GM23338 (cell line): ENCODE results near the gene PRAF2. TPM values are rescaled to one million over a fixed set of nuclear protein-coding genes. Genes with fewer than 3 reads are reported as not detected.
A peak's percentile ranks its signal among the peaks of the same experiment; 100 is the strongest.

Experiments used
- ATAC-seq: fragments of 200-7000 bp; cut with Tn5 transposase; 3 replicates; pipeline ENCODE4 v1.9.1; 2020
- DNase-seq: peaks from one replicate; pipeline ENCODE4 v3.0.0-alpha.2; 2015; ENCODE audit warnings: low spot score
- H2AFZ ChIP-seq: fragments of 200-600 bp; sonication (generic); 2 replicates; pipeline ENCODE4 v1.8.0; 2016; ENCODE audit warnings: antibody characterized with exemption, mild to moderate bottlenecking, moderate library complexity
- H3F3A ChIP-seq: fragments of 200-600 bp; sonication (generic); replicated peaks from 2 replicates; pipeline ENCODE4 v1.8.0; 2017; ENCODE audit warnings: antibody characterized with exemption, mixed run types, low read depth
- H3K27ac ChIP-seq: fragments of 200-600 bp; sonication (generic); 2 replicates; pipeline ENCODE4 v1.6.1; 2016; ENCODE audit warnings: low read depth
- H3K27me3 ChIP-seq: fragments of 200-600 bp; sonication (generic); 2 replicates; pipeline ENCODE4 v1.8.0; 2016; ENCODE audit warnings: mild to moderate bottlenecking, mixed run types, moderate library complexity; ENCODE audit not compliant: insufficient read depth
- H3K36me3 ChIP-seq: fragments of 200-600 bp; sonication (generic); 2 replicates; pipeline ENCODE4 v1.8.0; 2016; ENCODE audit warnings: mild to moderate bottlenecking; ENCODE audit not compliant: insufficient read depth
- H3K4me1 ChIP-seq: fragments of 200-600 bp; sonication (generic); 2 replicates; pipeline ENCODE4 v1.8.0; 2016; ENCODE audit warnings: mild to moderate bottlenecking, moderate library complexity; ENCODE audit not compliant: insufficient read depth
- H3K4me2 ChIP-seq: fragments of 200-600 bp; sonication (generic); 2 replicates; pipeline ENCODE4 v1.7.1; 2017; ENCODE audit warnings: mixed run types
- H3K4me3 ChIP-seq: fragments of 200-600 bp; sonication (generic); 2 replicates; pipeline ENCODE4 v1.6.1; 2016; ENCODE audit warnings: mixed run types
- H3K79me2 ChIP-seq: fragments of 200-600 bp; sonication (generic); replicated peaks from 2 replicates; pipeline ENCODE4 v1.8.0; 2017; ENCODE audit warnings: mild to moderate bottlenecking; ENCODE audit not compliant: insufficient read depth
- H3K9me2 ChIP-seq: fragments of 200-600 bp; sonication (generic); 2 replicates; pipeline ENCODE4 v1.8.0; 2017; ENCODE audit not compliant: insufficient read depth
- H4K20me1 ChIP-seq: fragments of 200-600 bp; sonication (generic); replicated peaks from 2 replicates; pipeline ENCODE4 v1.8.0; 2017; ENCODE audit warnings: mild to moderate bottlenecking; ENCODE audit not compliant: insufficient read depth
- H3K27ac Mint-ChIP-seq: 2 replicates; pipeline ENCODE4 v1.8.0; 2020; ENCODE audit warnings: inconsistent platforms, mild to moderate bottlenecking, moderate library complexity, mixed read lengths
- H3K27me3 Mint-ChIP-seq: 3 replicates; pipeline ENCODE4 v1.8.0; 2022; ENCODE audit warnings: low read depth, mild to moderate bottlenecking, moderate library complexity, mixed read lengths, inconsistent platforms; ENCODE audit not compliant: insufficient read depth, poor library complexity
- H3K36me3 Mint-ChIP-seq: 3 replicates; pipeline ENCODE4 v1.8.0; 2021; ENCODE audit warnings: low read depth, mild to moderate bottlenecking, inconsistent platforms, moderate library complexity, mixed read lengths
- H3K4me1 Mint-ChIP-seq: 3 replicates; pipeline ENCODE4 v1.8.0; 2020; ENCODE audit warnings: mild to moderate bottlenecking, inconsistent platforms, mixed read lengths
- H3K4me3 Mint-ChIP-seq: 3 replicates; pipeline ENCODE4 v1.8.0; 2021; ENCODE audit warnings: moderate library complexity, mild to moderate bottlenecking, inconsistent platforms, mixed read lengths
- H3K9me3 Mint-ChIP-seq: 3 replicates; pipeline ENCODE4 v1.8.0; 2020; ENCODE audit warnings: moderate library complexity, mild to moderate bottlenecking, inconsistent platforms, mixed read lengths
- CREB1 ChIP-seq: fragments of 250-450 bp; sonication (Bioruptor Pico); IDR thresholded peaks from 2 replicates; pipeline ENCODE4 v1.5.0; 2020; ENCODE audit warnings: low read depth, mild to moderate bottlenecking, moderate library complexity
- ETS1 ChIP-seq: IDR thresholded peaks from 2 replicates; pipeline ENCODE4 v1.6.1; 2016; ENCODE audit warnings: antibody characterized with exemption
- EZH2phosphoT487 ChIP-seq: fragments of 200-600 bp; sonication (generic); IDR thresholded peaks from one replicate; pipeline ENCODE4 v1.8.1; 2018; ENCODE audit warnings: antibody characterized with exemption; ENCODE audit not compliant: unreplicated experiment
- JUNB ChIP-seq: IDR thresholded peaks from one replicate; pipeline ENCODE4 v1.6.1; 2016; ENCODE audit warnings: antibody characterized with exemption; ENCODE audit not compliant: unreplicated experiment
- POLR2AphosphoS5 ChIP-seq: IDR thresholded peaks from 2 replicates; pipeline ENCODE4 v1.6.1; 2016; ENCODE audit warnings: antibody characterized with exemption, low read depth
- ZNF114 ChIP-seq: fragments of 250-450 bp; sonication (Bioruptor Pico); IDR thresholded peaks from 2 replicates; pipeline ENCODE4 v1.5.0; 2020; ENCODE audit warnings: mild to moderate bottlenecking, moderate library complexity
- ZNF331 ChIP-seq: fragments of 250-450 bp; sonication (Bioruptor Pico); IDR thresholded peaks from 2 replicates; pipeline ENCODE4 v1.5.0; 2020; ENCODE audit warnings: low read depth, mild to moderate bottlenecking, moderate library complexity
- polyA plus RNA-seq: library from polyadenylated mRNA; unstranded; fragments of >200 nt; fragmentation: Nextera tagmentation; extraction: Ambion mirVana; gene quantifications from 2 replicates; pipeline ENCODE4 v1.2.1, GENCODE V29; 2016
- total RNA-seq: library from RNA; depleted of rRNA; stranded (reverse); fragments of >200 nt; shearing (Covaris generic); gene quantifications from 2 replicates; pipeline ENCODE4 v1.2.3, GENCODE V29; 2014
- TF ChIP-seq, protein P1 (sequence below): fragments of 250-450 bp; sonication (Bioruptor Pico); IDR thresholded peaks from 2 replicates; pipeline ENCODE4 v1.5.0; 2020; ENCODE audit warnings: mild to moderate bottlenecking, moderate library complexity
- TF ChIP-seq, protein P2 (sequence below), 2 experiments: fragments of 200-600 bp in 1 of 2; sonication (generic) in 1 of 2; conservative IDR thresholded peaks; 2 replicates each; pipeline versions ENCODE4 v1.5.1 to v1.6.1; 2016 to 2017; ENCODE audit warnings: antibody characterized with exemption in 2 of 2, low read depth in 2 of 2, mild to moderate bottlenecking in 2 of 2, moderate library complexity in 1 of 2

The PRAF2 gene
- total and polyA plus RNA-seq, 2 experiments from 2014 or later, result 6.3 to 22.1 TPM

GRCh38 chrX:49030283-49030682 is 43.5 kb downstream of the PRAF2 start (continued):
- TF ChIP-seq, protein P1, sequence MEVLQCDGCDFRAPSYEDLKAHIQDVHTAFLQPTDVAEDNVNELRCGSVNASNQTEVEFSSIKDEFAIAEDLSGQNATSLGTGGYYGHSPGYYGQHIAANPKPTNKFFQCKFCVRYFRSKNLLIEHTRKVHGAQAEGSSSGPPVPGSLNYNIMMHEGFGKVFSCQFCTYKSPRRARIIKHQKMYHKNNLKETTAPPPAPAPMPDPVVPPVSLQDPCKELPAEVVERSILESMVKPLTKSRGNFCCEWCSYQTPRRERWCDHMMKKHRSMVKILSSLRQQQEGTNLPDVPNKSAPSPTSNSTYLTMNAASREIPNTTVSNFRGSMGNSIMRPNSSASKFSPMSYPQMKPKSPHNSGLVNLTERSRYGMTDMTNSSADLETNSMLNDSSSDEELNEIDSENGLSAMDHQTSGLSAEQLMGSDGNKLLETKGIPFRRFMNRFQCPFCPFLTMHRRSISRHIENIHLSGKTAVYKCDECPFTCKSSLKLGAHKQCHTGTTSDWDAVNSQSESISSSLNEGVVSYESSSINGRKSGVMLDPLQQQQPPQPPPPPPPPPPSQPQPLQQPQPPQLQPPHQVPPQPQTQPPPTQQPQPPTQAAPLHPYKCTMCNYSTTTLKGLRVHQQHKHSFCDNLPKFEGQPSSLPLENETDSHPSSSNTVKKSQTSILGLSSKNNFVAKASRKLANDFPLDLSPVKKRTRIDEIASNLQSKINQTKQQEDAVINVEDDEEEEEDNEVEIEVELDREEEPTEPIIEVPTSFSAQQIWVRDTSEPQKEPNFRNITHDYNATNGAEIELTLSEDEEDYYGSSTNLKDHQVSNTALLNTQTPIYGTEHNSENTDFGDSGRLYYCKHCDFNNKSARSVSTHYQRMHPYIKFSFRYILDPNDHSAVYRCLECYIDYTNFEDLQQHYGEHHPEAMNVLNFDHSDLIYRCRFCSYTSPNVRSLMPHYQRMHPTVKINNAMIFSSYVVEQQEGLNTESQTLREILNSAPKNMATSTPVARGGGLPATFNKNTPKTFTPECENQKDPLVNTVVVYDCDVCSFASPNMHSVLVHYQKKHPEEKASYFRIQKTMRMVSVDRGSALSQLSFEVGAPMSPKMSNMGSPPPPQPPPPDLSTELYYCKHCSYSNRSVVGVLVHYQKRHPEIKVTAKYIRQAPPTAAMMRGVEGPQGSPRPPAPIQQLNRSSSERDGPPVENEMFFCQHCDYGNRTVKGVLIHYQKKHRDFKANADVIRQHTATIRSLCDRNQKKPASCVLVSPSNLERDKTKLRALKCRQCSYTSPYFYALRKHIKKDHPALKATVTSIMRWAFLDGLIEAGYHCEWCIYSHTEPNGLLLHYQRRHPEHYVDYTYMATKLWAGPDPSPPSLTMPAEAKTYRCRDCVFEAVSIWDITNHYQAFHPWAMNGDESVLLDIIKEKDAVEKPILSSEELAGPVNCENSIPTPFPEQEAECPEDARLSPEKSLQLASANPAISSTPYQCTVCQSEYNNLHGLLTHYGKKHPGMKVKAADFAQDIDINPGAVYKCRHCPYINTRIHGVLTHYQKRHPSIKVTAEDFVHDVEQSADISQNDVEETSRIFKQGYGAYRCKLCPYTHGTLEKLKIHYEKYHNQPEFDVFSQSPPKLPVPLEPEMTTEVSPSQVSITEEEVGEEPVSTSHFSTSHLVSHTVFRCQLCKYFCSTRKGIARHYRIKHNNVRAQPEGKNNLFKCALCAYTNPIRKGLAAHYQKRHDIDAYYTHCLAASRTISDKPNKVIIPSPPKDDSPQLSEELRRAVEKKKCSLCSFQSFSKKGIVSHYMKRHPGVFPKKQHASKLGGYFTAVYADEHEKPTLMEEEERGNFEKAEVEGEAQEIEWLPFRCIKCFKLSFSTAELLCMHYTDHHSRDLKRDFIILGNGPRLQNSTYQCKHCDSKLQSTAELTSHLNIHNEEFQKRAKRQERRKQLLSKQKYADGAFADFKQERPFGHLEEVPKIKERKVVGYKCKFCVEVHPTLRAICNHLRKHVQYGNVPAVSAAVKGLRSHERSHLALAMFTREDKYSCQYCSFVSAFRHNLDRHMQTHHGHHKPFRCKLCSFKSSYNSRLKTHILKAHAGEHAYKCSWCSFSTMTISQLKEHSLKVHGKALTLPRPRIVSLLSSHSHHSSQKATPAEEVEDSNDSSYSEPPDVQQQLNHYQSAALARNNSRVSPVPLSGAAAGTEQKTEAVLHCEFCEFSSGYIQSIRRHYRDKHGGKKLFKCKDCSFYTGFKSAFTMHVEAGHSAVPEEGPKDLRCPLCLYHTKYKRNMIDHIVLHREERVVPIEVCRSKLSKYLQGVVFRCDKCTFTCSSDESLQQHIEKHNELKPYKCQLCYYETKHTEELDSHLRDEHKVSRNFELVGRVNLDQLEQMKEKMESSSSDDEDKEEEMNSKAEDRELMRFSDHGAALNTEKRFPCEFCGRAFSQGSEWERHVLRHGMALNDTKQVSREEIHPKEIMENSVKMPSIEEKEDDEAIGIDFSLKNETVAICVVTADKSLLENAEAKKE (CRISPR knock-in tag), result no peak
- TF ChIP-seq POLR2AphosphoS5, result no peak
- TF ChIP-seq EZH2phosphoT487, result no peak
- TF ChIP-seq CREB1 (CRISPR knock-in tag), result no peak

DNA sequence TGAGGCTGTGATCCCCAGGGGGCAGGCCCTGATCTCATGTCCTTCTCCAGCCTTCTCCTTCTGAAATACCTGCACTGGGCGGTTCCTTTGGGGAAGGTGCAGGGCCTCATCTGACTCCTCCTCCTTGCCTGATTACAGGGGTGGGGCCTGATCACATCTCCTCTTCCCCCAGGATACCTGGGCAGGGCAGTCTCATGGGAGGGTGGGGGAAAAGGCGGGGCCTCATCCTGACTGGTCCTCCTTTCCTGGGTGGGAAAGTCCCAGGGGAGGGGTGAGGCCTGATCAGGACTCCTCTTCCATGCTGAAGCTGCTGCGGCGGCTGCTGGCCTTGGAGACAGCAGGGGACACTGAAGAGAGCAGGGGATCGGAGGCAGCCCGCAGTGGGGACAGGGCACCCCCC is 43.9 kb downstream of the PRAF2 start:
- peak; percentile 91 for ATAC-seq
- Histone ChIP-seq H3K79me2 (no peaks in the 10 kb centered on the region), H3F3A (no peaks in the 10 kb centered on the region), H3K9me2 (no peaks in the 10 kb centered on the region), H3K27ac (no peak overlapping the region), H4K20me1 (no peaks in the 10 kb centered on the region), H3K4me2 (no peak overlapping the region), H3K4me3 (no peak overlapping the region), H3K36me3 (peaks cover 17% of the 10 kb centered on the region; the same call in 1 of the 2 replicates), H3K27me3 (no peaks in the 10 kb centered on the region), H3K4me1 (no peaks in the 10 kb centered on the region; the same call in 1 of the 2 replicates), H2AFZ (no peak overlapping the region)
- no peak overlapping the region for H3K4me3 Mint-ChIP-seq
- H3K27ac Mint-ChIP-seq, result no peak overlapping the region; the same call in 1 of the 2 replicates
- H3K36me3 Mint-ChIP-seq, result peaks cover 79% of the 10 kb centered on the region
- peaks cover 19% of the 10 kb centered on the region for H3K4me1 Mint-ChIP-seq
- H3K9me3 Mint-ChIP-seq, result no peaks in the 10 kb centered on the region
- H3K27me3 Mint-ChIP-seq, result no peaks in the 10 kb centered on the region
- DNase-seq, result peak; percentile 57
- TF ChIP-seq, protein P2, sequence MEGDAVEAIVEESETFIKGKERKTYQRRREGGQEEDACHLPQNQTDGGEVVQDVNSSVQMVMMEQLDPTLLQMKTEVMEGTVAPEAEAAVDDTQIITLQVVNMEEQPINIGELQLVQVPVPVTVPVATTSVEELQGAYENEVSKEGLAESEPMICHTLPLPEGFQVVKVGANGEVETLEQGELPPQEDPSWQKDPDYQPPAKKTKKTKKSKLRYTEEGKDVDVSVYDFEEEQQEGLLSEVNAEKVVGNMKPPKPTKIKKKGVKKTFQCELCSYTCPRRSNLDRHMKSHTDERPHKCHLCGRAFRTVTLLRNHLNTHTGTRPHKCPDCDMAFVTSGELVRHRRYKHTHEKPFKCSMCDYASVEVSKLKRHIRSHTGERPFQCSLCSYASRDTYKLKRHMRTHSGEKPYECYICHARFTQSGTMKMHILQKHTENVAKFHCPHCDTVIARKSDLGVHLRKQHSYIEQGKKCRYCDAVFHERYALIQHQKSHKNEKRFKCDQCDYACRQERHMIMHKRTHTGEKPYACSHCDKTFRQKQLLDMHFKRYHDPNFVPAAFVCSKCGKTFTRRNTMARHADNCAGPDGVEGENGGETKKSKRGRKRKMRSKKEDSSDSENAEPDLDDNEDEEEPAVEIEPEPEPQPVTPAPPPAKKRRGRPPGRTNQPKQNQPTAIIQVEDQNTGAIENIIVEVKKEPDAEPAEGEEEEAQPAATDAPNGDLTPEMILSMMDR (conservative IDR thresholded peaks at IDR 0.05; ENCODE audit: low read depth in 2 of 2), result no peak
- TF ChIP-seq ETS1 (no peak), ZNF331 (CRISPR knock-in tag) (no peak), ZNF114 (CRISPR knock-in tag) (no peak), POLR2AphosphoS5 (no peak), JUNB (no peak)
